ENCODE measurements around the gene XPC. TPM values are rescaled to one million over a fixed set of nuclear protein-coding genes. Genes with fewer than 3 reads are reported as not detected.

XPC gene
- total and polyA plus RNA-seq, 2 of the 8 experiments (the other 6 are each of a cell fraction or from before 2014, with no cell fraction given): 8.8 to 27.3 TPM

DNA sequence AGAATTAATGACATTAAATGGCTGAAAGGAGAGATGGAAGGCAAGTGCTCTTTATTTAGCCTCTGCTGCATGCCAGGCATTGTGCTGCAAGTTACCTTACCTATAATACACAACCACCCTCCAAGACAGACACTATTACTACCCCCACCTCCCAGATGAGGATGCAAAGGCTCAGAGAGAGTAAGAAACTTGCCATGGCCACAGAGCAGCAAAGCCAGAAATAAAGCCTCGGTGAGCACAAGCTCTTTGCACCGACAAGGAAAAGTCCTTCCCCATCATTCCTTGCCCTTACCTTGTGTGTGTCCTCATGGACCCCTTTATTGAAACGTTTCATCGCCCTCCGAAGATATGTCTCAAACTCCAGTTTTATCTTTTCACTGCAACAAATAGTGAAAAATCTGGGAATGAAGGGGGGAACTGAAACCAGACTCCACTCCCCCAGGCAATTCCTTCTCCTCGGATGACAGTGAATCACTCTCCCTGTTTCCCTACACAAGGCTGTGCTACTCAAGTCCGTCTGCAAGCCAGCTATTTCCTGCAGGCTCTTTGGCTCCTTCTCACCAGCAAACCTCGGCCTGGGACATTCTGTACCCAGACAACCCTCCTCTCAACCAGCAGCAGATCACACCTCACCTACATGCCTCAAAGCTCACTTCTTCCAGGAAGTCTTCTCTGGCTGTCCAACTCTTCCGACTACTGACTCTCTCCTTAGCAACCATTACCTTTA is 11.4 kb downstream of the XPC start:
- Histone ChIP-seq H4K8ac (ENCODE audit: extremely low read depth, insufficient read depth, low read length) (no peak overlapping the region), H2BK12ac (ENCODE audit: low read depth, low read length) (no peak overlapping the region), H3K79me2 (ENCODE audit: control insufficient read depth in 1 of 2, insufficient read depth in 2 of 2, low read length in 2 of 2) (no peaks in the 10 kb centered on the region), H3K14ac (ENCODE audit: insufficient read length) (no peak overlapping the region), H4K20me1 (replicated peaks in 1 of 2; ENCODE audit: control insufficient read depth in 1 of 2, insufficient read depth in 2 of 2, low read length in 2 of 2) (peaks cover 0 to 3% of the 10 kb centered on the region in 2 experiments), H3K4me3 (ENCODE audit: extremely low read depth in 1 of 4, insufficient read depth in 2 of 4, low read depth in 3 of 4, low read length in 4 of 4) (no peak overlapping the region), H3K79me1 (ENCODE audit: low read depth, low read length) (no peaks in the 10 kb centered on the region), H3K4ac (replicated peaks; ENCODE audit: insufficient read length, low read depth, low read length) (no peak overlapping the region), H2BK20ac (ENCODE audit: low read length) (no peak overlapping the region), H3K27ac (ENCODE audit: low read depth, low read length) (no peak overlapping the region), H2AK5ac (ENCODE audit: low read depth, low read length) (no peak overlapping the region), H3K27me3 (replicated peaks in 1 of 4; ENCODE audit: control insufficient read depth in 3 of 4, extremely low read depth in 1 of 4, insufficient read depth in 3 of 4, low read length in 3 of 4) (no peaks in the 10 kb centered on the region), H3K56ac (replicated peaks; ENCODE audit: insufficient read length, low read depth, low read length) (no peak overlapping the region), H2AFZ (ENCODE audit: low read length) (no peak overlapping the region), H3K18ac (ENCODE audit: extremely low read depth, low read length) (no peak overlapping the region), H2BK120ac (replicated peaks; ENCODE audit: low read depth, low read length) (no peak overlapping the region), H3K4me1 (replicated peaks in 1 of 4; ENCODE audit: control insufficient read depth in 3 of 4, insufficient read depth in 4 of 4, low read length in 3 of 4) (no peaks in the 10 kb centered on the region), H2BK5ac (ENCODE audit: low read depth, low read length) (no peak overlapping the region), H4K5ac (ENCODE audit: insufficient read length, low read depth, low read length) (no peak overlapping the region), H3K23me2 (ENCODE audit: low read depth, low read length) (no peaks in the 10 kb centered on the region), H2BK15ac (ENCODE audit: low read length) (no peak overlapping the region), H3K23ac (ENCODE audit: insufficient read length) (no peak overlapping the region), H3K36me3 (ENCODE audit: control insufficient read depth in 2 of 4, insufficient read depth in 4 of 4, low read length in 3 of 4) (peaks cover 24 to 87% (median 64%) of the 10 kb centered on the region in 4 experiments), H4K91ac (replicated peaks; ENCODE audit: insufficient read length, low read length) (no peak overlapping the region), H3K4me2 (ENCODE audit: insufficient read depth in 1 of 2, low read depth in 2 of 2, low read length in 2 of 2) (no peak overlapping the region), H3K9ac (replicated peaks in 1 of 4; ENCODE audit: extremely low read depth in 1 of 4, low read depth in 3 of 4, low read length in 3 of 4) (no peak overlapping the region), H3K9me3 (ENCODE audit: insufficient read depth in 2 of 2, low read depth in 1 of 2, low read length in 1 of 2) (no peaks in the 10 kb centered on the region)
- DNase-seq (ENCODE audit: low read depth in 1 of 2, low spot score in 2 of 2) (no peak), FAIRE-seq (no peak)
- CTCF ChIA-PET (ENCODE audit: partially characterized antibody): interaction anchor here (1.0 to 1.5 kb wide), 9 partner anchors 8 to 282 kb away, joined by 3 to 7 read pairs (median 3); no protein-coding TSS in a partner anchor
- POLR2A ChIA-PET (ENCODE audit: partially characterized antibody): interaction anchor here (0.7 to 1.4 kb wide), 4 partner anchors 9 to 17 kb away, joined by 3 to 11 read pairs (median 3); partner anchors contain the start of genes LSM3 and XPC
- WGBS, 2 experiments (ENCODE audit: extremely low coverage in 1 of 2, insufficient coverage in 1 of 2, insufficient read length in 1 of 2, insufficient replicate concordance in 2 of 2, low coverage in 1 of 2, low lambda C conversion rate in 2 of 2, missing lambda C conversion rate in 1 of 2): 90% methylated on average over 9 of the region's 9 CpGs; no CpG with 5 or more reads in 1 of the 2 experiments
- TF ChIP-seq, protein P1, sequence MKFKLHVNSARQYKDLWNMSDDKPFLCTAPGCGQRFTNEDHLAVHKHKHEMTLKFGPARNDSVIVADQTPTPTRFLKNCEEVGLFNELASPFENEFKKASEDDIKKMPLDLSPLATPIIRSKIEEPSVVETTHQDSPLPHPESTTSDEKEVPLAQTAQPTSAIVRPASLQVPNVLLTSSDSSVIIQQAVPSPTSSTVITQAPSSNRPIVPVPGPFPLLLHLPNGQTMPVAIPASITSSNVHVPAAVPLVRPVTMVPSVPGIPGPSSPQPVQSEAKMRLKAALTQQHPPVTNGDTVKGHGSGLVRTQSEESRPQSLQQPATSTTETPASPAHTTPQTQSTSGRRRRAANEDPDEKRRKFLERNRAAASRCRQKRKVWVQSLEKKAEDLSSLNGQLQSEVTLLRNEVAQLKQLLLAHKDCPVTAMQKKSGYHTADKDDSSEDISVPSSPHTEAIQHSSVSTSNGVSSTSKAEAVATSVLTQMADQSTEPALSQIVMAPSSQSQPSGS (IDR thresholded peaks at IDR 0.05; ENCODE audit: low read length): no peak
- TF ChIP-seq RNF2 (IDR thresholded peaks at IDR 0.05; ENCODE audit: borderline replicate concordance, low read depth, low read length, missing control alignments, poor library complexity, severe bottlenecking) (no peak), SAP30 (IDR thresholded peaks at IDR 0.05; ENCODE audit: insufficient read depth, insufficient replicate concordance, low read length) (no peak), ASH2L (IDR thresholded peaks at IDR 0.05; ENCODE audit: low read length) (no peak), SP1 (IDR thresholded peaks at IDR 0.05; ENCODE audit: low read depth, low read length) (no peak), SP4 (IDR thresholded peaks at IDR 0.05; ENCODE audit: low read length) (no peak), TAF1 (IDR thresholded peaks at IDR 0.05; ENCODE audit: low read depth, low read length) (no peak), CBX5 (IDR thresholded peaks at IDR 0.05; ENCODE audit: low read depth, low read length) (no peak), SUZ12 (IDR thresholded peaks at IDR 0.05; ENCODE audit: low read length) (no peak), RBBP5 (IDR thresholded peaks at IDR 0.05; ENCODE audit: borderline replicate concordance, low read depth, low read length) (no peak), JUN (IDR thresholded peaks at IDR 0.05; ENCODE audit: low read depth, low read length) (no peak)

All from H1 (cell line).